ENCODE measurements around the gene SKIC8. TPM values are rescaled to one million over a fixed set of nuclear protein-coding genes. Genes with fewer than 3 reads are reported as not detected.

SKIC8 gene
- total RNA-seq, 4 donors from 2014 or later: 55.2 to 62.2 (median 59.4) TPM

- no peak overlapping the region for H3K4me3 ChIP-seq (ENCODE audit: low read depth, poor library complexity, severe bottlenecking)
- WGBS, 2 donors: 87 to 88% methylated on average over 5 of the region's 5 CpGs
Observed at GRCh38 chr15:78239811-78240210, 59.6 kb downstream of the SKIC8 start.

GRCh38 chr15:78237146-78237545 is 62.3 kb downstream of the SKIC8 start:
- DNase-seq (ENCODE audit: low spot score in 2 of 2): no peak
- 86 to 89% methylated on average over 6 of the region's 6 CpGs for WGBS, 2 donors
- intact Hi-C loops (cut with DNase I; ENCODE audit: low total_unique reads): no loop called here
- no peak overlapping the region for H3K4me3 ChIP-seq (ENCODE audit: low read depth, poor library complexity, severe bottlenecking)
- TF ChIP-seq CTCF (IDR thresholded peaks at IDR 0.05) (no peak), POLR2A (IDR thresholded peaks at IDR 0.05) (no peak)

More at GRCh38 chr15:78239811-78240210, 59.6 kb downstream of the SKIC8 start:
- DNase-seq (ENCODE audit: low spot score in 2 of 2): no peak
- no peak for TF ChIP-seq POLR2A (IDR thresholded peaks at IDR 0.05)
- TF ChIP-seq CTCF (IDR thresholded peaks at IDR 0.05): no peak
- intact Hi-C loops (cut with DNase I; ENCODE audit: low total_unique reads): loop anchor here (5.0 kb wide), 2 partner anchors 113 to 128 kb away; no protein-coding TSS in a partner anchor

GRCh38 chr15:78236491-78236890 is 62.9 kb downstream of the SKIC8 start:
- WGBS, 2 donors: 83 to 94% methylated on average over 6 of the region's 6 CpGs
- intact Hi-C loops (cut with DNase I; ENCODE audit: low total_unique reads): no loop called here
- DNase-seq (ENCODE audit: low spot score in 2 of 2): no peak
- no peak overlapping the region for H3K4me3 ChIP-seq (ENCODE audit: low read depth, poor library complexity, severe bottlenecking)
- TF ChIP-seq CTCF (IDR thresholded peaks at IDR 0.05) (no peak), POLR2A (IDR thresholded peaks at IDR 0.05) (no peak)

GRCh38 chr15:78234515-78235040 is 64.8 kb downstream of the SKIC8 start, which contains the start of gene ACSBG1:
ACSBG1 (minus strand) TSS chr15:78234565; CDS start chr15:78234501, 64 bp downstream.
- no peak within 1 kb of the TSS for H3K4me3 ChIP-seq (ENCODE audit: low read depth, poor library complexity, severe bottlenecking)
- 61 to 77% methylated on average over 6 of the region's 6 CpGs for WGBS, 2 donors
- DNase-seq (ENCODE audit: low spot score in 2 of 2): no peak
- no peak for TF ChIP-seq POLR2A (IDR thresholded peaks at IDR 0.05)
- no peak for TF ChIP-seq CTCF (IDR thresholded peaks at IDR 0.05)
- intact Hi-C loops (cut with DNase I; ENCODE audit: low total_unique reads): no loop called here

GRCh38 chr15:78233496-78233895 is 65.9 kb downstream of the SKIC8 start:
- no peak overlapping the region for H3K4me3 ChIP-seq (ENCODE audit: low read depth, poor library complexity, severe bottlenecking)
- TF ChIP-seq POLR2A (IDR thresholded peaks at IDR 0.05) (no peak), CTCF (IDR thresholded peaks at IDR 0.05) (no peak)
- WGBS, 2 donors: 83 to 84% methylated on average over 11 of the region's 11 CpGs
- intact Hi-C loops (cut with DNase I; ENCODE audit: low total_unique reads): no loop called here
- DNase-seq (ENCODE audit: low spot score in 2 of 2): no peak

Other genes starting within 250 kb of the SKIC8 start
- gene TBC1D2B, start 221.9 kb downstream of the SKIC8 start, total RNA-seq: 10 to 100 TPM; 32.4 to 41.7 (median 35.3) TPM
- not detected for gene SH2D7, start 207.0 kb downstream of the SKIC8 start, total RNA-seq
- gene CIB2, start 168.2 kb downstream of the SKIC8 start, total RNA-seq: 10 to 100 TPM in 2 of 4 donors, 1 to 10 TPM in 2; 6.6 to 16.2 (median 10.9) TPM
- gene IDH3A, start 150.2 kb downstream of the SKIC8 start, total RNA-seq: 10 to 100 TPM; 51.0 to 77.2 (median 60.8) TPM
- gene ACSBG1, start 65.0 kb downstream of the SKIC8 start, total RNA-seq: 100 to 1,000 TPM in 1 of 4 donors, 10 to 100 TPM in 3; 75.9 to 131 (median 92.8) TPM
- gene DNAJA4, start 35.0 kb downstream of the SKIC8 start, total RNA-seq: 10 to 100 TPM; 36.9 to 66.8 (median 48.6) TPM
- gene CRABP1, start 40.7 kb upstream of the SKIC8 start, total RNA-seq: 1 to 10 TPM in 2 of 4 donors, under 1 TPM in 1, not detected in 1; 0.84 to 8.9 (median 2.0) TPM
- gene IREB2, start 138.6 kb upstream of the SKIC8 start, total RNA-seq: 10 to 100 TPM; 28.4 to 43.5 (median 30.8) TPM
- 1 to 10 TPM; 2.9 to 5.5 (median 4.1) TPM for gene HYKK, start 208.0 kb upstream of the SKIC8 start, total RNA-seq
- 100 to 1,000 TPM in 2 of 4 donors, 10 to 100 TPM in 2; 59.0 to 143 (median 101) TPM for gene PSMA4, start 240.8 kb upstream of the SKIC8 start, total RNA-seq